GM19025 (cell line): ENCODE results near the gene SH3RF3.

Experiments used
- ATAC-seq: cut with Tn5 transposase; IDR thresholded peaks from one replicate; pipeline ENCODE4 v1.9.1; 2021; ENCODE audit warnings: mild to moderate bottlenecking, low read depth, moderate library complexity; ENCODE audit not compliant: unreplicated experiment

Gene SH3RF3

DNA sequence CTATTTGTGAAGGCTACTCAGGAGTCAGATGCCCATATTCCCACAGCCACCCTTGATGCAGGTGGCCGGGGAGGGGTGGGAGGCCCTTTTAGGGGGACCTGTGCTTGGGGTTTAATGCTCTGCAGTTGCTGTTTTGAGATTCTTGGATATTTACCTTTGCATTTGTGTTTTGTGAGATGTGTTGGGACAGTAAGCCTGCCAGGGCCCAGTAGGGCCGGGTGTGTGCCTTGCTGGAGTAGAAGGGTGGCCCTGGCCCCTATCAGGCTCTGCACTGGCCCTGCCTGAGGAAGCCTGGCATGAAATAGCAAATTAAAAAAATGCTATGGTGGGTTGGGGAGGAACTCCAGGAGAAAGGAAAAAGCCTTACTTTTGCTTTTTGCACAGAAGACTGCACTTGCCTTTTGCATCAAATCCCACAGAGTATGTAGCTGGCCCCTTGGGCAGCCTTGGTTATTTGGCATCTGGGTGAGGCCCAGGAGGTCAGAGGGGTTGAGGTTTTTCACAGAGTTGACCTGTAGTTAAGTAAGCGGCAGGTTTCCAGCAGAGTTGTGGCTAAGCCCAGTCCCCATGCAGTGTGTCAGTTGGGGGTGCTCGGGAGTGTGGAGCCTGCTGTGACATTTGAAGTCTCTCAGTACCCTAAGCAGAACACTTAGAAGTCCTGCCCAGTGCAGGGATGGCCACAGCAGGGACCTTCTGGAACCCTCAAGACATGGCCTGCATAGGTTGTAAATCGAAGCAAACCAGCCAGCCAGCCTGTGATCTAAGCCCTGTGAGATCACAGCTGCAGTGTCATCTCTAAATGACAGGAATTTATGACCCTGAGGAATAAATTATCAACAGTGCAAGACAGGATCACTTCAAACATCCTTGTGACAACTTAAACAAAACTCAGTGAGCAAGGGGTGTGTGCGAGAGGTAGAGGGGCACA is 68.8 kb downstream of the SH3RF3 start:
- ATAC-seq = no peak

DNA sequence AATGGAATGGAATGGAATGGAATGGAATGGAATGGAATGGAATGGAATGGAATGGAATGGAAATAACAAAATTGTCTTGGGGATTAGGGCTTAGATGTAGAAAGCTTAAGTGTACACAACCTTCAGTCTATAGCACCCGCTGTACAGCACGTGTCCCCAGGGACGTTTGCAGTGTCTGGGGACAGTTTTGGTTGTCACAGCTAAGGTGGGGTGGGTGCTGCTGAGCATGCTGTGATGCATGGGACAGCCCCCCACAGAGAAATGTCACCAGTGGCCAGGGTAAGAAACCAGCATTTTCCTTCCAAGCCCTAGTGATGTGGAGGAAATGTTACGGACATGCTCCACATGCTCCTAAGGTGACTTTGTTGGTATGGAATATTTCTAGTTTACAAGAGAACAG is 70.8 kb downstream of the SH3RF3 start:
- no peak for ATAC-seq

DNA sequence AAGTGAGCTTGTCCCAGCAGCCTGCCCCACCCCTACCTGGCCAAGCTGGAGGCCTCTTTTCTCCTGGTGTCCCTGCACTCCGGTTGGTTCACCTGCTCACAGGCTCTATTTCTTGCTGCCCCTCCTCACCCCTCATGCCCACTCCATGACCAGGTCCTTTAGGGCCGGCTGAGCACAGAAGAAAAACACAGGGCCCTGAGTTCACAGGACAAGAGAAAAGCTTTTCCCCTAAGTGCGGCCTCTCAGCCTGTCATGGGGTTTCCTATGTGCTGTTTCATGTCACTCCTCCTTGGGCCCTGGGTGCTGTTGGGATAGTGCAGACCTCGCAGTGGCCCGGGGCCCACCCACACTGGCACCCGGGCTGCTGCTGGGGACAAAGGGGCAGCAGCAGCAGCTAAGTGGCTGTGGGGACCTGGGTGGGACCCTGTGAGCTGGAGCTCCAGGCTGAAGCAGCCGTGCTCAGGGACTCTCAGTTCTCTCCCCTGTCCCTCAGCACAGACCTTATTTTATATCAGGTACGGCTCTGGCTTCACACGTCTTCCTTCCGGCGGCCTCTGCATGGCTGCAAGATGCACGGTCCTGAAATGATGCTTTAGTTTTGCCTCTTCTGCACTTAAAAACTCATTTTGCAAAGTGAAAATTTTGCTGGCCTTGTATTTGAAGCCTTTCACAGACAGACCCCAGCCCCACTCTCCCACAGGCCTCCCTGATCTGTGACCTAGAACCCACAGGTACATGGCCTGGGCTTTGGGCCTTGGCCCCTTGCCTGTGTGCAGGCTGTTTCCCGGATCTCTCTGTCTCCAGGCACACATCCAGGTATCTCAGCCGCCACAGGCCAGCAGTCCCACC is 71.8 kb downstream of the SH3RF3 start:
- ATAC-seq = no peak

DNA sequence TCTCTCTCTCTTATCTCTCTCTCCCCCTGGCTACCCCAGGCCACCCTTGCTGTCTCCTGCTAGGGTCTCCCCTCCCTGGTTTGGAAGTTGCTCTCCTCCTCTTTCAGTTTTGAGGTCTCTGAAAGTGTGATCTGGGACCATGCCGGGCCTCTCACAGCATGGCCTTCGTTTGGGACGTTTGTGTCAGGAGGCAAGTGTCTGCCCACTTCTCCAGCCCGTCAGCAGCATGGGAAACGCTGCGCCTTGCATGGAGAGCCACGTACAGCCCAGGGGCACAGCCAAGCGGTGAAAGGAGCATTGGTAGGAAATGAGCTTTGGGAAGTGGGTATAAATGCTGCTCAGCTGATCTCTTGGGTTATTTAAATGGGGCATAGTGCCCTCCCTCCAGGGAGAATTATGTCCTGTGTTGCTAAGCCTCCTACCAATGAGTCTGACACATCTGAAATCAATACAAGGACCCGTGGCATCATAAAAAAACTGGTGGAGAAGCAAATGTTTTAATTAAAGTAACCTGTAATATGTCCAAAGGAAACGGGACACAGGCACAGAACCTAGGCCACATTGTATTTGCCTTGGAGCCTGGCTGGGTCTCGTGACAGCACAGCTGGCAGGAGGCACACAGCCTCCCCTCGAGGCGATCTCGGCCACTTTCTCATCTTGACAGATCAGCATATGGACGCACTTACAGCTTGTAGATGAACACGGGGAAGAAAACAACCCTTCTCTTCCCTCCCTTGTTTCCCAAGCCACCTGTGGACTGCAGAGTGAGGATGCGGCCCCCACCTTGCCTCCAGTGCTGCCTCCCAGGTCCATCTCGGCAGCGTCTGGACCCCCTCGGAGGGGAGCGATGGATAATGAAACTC is 72.7 kb downstream of the SH3RF3 start:
- ATAC-seq = no peak

DNA sequence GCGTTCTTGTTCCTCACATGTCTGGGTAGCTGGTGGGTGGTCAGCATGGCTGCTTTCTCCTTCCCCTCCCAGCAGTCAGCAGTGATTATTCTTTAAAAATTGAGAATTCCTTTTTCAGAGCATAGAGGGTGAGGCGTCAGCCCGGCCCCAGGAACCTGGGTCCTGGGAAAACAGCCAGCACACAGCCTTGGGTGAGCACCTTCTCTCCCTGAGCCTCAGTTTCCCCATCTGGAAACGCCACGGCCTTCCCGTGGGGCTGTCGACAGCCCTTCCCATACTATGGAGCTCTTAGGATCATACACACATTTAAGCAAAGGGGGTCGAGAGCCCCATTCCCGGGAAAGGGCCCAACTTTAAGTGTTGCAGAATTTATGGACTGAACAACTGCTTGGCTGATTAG is 73.5 kb downstream of the SH3RF3 start:
- ATAC-seq = no peak

DNA sequence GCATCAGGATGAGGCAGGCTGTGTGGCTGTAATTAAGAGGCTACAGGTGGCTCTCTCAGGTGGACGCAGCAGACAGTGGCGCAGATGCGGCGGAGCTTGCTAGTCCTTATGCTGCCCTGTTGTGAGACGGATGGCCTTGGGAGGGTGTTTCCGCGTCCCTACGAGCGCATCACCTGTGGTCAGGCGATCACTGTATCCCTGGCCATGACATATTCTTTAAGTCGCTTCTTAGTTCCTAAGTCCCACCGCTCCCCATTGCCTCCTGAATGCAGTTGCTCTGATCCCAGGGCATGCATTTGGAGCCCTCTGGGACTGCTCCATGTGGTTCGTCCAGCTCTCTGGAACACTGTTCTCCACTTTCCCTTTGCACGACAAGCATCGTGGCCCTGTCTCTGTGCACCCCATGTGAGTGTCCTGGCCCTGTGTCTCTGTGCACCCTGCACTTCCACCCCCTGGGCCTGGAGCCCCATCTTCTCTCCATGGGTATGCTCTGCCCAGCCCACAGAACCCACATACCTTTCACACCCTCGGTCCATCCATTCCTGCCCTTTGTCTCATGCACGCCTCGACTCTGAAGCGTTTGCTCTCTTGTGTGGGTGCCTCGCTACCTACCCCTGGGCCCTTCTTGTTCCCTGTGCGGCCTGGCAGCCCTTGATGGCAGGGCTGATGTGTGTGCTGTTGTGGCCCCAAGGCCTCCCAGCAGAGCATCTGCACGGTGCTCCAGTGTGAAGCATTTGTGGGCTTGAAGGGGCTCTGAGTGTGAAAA is 74.4 kb downstream of the SH3RF3 start:
- no peak for ATAC-seq

DNA sequence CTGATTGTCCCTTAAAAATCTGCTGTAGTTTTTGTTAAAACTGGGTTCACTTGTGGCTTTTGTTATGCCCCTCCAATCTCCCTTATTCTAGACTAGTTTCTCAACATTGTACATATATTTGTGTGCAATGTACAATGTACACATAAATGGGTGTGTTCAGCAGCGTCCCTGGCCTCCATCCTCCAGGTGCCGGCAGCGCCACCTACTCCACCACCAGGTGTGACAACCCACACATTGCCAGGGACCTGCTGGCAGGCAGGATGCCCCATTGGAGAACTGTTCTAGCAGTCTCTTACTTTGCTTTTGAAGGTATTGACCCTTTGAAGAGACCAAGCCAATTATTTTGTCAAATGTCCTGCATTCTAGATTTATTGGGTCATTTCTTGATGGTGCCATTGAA is 75.4 kb downstream of the SH3RF3 start:
- no peak for ATAC-seq

DNA sequence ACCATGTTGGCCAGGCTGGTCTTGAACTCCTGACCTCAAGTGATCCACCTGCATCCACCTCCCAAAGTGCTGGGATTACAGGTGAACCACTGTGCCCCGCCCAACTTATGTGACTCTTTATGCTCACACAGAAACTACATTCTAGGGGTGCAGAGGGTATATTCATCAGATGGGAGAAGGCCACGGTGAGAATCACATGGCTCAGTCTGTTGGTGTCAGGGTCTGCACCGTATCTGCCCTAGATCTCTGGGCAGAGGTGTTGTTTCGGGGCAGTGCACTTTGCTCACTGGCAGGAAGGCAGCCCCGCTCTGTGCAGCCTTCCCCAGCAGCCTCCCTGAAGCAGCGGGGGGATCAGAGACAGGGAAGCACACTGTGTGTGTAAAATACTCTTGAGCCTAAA is 76.4 kb downstream of the SH3RF3 start:
- no peak for ATAC-seq

DNA sequence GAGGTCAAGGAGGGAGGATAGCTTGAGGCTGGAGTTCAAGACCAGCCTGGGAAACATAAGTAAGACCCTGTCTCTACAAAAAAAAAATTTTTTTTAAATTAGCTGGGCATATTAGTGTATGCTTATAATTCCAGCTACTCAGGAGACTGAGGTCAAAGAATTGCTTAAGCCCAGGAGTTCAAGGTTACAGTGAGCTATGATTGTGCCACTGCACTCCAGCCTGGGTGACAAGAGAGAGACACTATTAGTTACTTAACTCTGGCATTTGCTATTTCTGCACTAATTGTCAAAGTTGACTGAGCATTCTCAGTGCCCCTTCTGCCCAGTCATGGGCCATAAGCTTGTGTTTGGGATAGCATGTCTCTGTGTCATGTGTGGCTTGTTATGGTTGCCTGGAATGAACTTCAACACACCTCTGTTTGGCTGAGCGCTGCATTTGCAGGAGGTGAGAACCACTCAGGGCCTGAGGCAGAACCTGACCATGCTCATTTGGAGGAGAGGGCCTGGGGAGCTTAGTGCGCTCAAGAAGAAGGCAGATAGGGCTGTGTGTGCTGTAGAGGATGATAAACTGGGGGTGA is 77.7 kb downstream of the SH3RF3 start:
- ATAC-seq = no peak

DNA sequence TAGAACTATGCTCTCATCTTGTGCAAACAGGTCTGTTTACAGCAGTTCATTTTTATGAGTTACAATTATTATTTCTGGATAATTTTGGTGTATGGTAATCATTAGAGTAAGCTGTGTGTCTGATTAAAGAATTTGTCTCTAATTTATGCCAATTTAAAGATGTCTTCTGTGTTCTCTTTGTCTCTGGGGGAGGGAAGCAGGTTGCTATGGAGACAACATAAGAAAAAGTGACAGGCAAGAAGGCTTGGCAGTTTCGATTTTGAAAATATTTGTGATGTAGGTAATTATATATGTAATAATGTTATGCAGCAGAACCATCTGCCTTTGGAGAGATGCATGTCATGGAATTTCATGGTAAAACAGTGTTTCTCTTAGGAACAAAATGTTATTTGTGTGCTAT is 78.2 kb downstream of the SH3RF3 start:
- no peak for ATAC-seq

DNA sequence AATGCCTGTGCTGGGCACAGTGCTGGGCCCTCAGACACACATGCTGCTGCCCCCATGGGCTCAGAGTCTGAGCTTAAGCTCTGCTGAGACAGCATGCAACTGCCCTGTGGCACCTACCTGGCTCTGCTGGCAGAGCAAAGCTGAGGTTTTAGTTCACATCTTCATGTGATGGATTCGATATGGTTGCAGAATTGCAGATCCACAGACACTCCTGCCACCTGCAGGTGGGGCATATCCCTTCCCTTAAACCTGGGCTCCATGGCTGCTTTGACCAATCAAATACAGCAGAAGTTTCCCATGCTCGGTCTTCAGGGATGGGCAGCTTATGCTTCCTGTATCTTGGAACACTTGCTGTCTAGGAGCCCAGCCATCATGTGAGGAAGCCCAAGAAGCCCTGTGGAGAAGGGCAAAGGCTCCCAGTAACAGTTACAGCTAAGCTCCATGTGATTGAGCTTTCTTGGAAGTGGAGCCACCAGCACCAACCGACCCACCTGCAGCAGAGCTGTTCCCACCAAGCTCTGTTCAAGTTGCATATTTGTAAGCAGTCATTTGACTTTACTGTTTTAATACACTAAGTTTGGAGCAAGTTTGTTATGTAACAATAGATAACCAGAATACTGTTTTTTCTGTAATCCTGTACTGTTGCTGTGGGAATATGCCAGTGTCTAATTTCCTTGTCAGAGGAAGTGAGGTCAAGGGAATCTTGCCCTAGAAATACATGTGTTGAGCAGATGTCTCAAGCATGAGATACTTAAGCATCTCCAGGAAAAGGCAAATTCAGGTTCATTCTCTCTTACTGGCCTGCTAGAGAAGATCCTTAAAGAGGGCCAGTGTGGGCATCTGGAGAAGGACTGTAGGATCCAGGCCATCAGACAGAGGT is 79.3 kb downstream of the SH3RF3 start:
- ATAC-seq = no peak

DNA sequence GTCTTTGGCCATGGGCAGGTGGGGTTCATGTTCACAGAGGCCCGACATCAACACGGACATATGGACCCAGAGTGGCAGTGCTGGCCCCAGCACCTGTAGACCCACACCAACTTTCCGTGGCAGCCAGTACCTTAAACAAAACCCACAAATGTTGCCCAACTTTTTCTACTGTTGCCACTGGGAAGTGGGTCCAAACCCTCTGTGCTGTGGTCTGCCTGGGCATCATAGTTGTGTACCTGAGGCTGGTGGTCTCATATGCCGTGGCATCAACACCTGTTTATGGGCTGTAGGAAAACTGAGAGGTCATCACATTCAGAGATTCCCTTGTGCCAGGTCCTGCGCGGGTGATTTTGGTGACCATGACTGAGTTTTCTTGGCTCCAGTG is 79.9 kb downstream of the SH3RF3 start:
- no peak for ATAC-seq

DNA sequence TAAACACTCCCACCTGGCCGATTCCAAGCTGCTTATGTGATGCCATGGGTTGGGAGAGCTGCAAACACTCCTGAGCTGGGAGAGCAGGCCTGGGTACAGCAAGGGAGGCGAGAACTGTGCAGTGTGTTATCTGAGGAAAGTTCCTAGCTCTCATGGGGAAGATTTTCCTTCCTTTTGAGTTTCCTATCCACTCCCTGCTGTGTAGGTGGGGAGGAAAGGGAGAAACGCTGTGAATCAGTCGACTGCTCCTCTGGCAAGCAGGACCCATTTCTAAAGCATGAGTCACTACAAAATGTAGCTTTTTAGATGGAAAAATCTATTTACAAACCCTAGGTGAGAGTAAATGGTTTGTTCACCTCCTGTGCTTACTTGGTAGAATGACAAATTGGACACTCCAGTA is 80.4 kb downstream of the SH3RF3 start:
- ATAC-seq = no peak

DNA sequence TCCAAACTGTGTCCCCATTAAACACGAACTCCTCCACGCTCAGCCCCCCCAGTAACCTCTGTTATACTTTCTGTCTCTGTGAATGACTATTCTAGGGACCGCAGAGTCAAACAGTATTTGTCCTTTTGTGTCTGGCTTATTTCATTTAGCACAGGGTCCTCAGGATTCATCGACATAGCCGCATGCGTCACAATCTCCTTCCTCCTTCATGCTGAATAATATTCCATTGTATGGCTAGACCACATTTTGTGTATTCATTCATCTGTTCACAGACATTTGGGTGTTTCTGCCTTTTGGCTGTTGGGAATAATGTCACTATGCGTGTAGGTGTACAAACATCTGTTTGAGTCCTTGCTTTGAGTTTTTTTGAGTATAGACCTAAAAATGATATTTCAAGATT is 80.9 kb downstream of the SH3RF3 start:
- ATAC-seq = no peak

DNA sequence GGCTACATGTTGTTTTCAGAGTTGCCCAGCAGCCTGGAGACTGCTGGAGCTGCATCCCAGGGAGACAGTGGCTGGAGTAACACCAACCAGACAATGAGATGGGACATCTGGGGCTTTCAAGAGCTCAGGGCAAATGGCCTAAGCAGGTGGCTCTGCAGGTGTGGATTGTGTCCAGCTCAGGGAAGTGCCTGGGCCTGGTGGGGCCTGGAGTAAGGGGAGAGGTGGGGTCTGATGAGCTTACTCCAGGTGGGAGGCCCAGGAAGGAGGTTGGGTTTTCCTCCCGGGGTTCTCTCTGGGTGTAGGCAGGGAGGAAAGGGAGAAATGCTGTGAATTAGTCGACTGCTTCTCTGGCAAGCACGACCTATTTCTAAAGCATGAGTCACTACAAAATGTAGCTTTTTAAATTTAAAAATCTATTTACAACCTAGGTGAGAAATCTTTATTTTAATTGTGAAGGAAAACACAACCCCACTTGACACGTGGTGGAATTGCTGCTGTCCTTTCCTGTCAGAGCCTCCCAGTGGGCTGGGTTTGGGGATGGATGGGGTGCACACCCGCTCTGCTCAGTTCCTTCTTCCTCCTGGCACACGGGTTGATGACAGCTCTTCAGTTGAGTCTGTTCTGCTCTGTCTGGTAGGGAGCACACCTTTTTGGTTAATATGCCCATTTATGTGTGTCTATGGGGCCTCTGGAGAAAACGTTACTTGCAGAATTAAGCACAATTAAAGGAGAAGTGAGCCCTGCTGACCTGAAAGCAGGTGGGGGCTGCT is 81.6 kb downstream of the SH3RF3 start:
- ATAC-seq = no peak

DNA sequence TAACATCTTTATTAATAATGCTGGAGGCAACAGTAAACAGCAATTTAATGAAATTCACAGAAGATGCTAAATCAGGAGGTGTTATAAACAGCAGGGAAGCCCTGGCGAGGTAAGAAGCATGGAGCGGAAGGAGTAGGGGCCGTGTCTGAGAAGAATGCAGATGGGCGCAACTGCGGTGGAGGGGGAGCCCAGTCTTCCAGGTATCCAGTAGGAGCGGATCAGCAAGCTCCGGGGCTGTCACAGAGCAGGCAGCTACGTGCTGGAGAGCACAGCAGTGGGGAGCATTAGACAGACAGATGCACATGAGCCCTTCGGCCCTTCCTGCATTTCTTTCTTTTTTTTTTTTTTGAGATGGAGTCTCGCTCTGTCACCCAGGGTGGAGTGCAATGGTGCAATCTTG is 82.3 kb downstream of the SH3RF3 start:
- ATAC-seq = no peak

DNA sequence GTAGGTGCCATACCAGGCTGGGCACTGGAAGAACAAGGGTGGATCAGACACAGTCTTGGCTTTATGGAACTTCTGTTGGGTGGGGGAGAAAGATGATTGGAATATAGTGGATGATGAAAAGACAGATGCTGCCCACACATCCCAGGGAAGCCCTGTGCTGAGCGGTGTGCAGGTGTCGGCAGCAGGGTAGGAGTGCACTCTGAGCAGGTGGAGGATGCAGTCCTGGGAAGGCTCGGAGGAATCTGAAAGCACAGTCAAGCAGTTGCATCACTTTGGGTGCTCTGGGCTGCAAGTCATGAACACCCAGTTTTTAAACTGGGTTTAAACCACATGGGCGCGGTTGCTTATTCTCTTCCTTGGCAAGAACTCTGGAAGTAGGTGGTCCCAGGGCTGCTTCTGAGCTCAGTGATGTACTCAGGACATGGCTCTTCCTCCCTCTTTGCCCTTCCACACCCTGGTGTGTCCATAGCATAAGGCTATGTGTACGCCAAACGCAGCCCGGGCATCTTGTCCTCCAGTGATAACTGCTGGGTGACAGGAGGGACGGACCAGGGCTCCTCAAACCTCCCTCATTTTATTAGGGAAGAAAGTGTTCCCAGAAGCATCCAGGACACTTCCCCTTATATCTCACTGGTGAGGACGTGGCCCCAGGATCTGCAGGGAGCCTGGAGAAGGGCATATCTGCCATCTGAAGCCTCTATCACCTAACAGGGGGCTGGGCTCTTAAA is 84.0 kb downstream of the SH3RF3 start:
- no peak for ATAC-seq
